GM12865 (cell line): Measurements from ENCODE around the gene LYPD6B.

Experiments used
- DNase-seq: peaks from one replicate; pipeline ENCODE4 v3.0.0; 2010; ENCODE audit warnings: low read depth
- H3K4me3 ChIP-seq: 2 replicates; pipeline ENCODE4 v1.5.1; 2011; ENCODE audit warnings: mild to moderate bottlenecking, low read depth, low read length, control low read depth
- TF ChIP-seq, protein P1 (sequence below): IDR thresholded peaks from 2 replicates; pipeline ENCODE4 v1.5.1; 2011; ENCODE audit warnings: low read length, control low read depth, low read depth, inconsistent platforms; ENCODE audit not compliant: insufficient read depth; ENCODE audit errors: missing control alignments

LYPD6B gene

DNA sequence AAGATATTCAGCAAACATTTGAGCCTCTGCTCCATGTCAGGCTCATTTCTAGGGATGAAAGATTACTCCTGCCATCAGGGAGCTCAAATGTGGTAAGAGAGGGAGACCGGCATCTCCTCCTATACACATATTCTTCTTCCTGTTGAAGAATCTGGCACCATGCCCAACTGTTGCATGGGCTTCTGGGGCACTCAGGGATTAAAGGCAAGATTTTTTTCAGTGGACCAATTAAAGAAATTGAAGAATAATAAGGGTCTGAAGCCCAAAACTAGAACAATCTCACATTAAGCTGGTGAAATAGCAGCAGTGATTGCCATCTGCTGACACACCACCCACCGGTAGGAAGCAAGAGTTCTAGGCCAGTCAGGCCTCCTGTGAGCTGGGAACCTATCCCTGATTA is 146.5 kb downstream of the LYPD6B start:
- DNase-seq, result no peak
- no peak overlapping the region for H3K4me3 ChIP-seq
- TF ChIP-seq, protein P1, sequence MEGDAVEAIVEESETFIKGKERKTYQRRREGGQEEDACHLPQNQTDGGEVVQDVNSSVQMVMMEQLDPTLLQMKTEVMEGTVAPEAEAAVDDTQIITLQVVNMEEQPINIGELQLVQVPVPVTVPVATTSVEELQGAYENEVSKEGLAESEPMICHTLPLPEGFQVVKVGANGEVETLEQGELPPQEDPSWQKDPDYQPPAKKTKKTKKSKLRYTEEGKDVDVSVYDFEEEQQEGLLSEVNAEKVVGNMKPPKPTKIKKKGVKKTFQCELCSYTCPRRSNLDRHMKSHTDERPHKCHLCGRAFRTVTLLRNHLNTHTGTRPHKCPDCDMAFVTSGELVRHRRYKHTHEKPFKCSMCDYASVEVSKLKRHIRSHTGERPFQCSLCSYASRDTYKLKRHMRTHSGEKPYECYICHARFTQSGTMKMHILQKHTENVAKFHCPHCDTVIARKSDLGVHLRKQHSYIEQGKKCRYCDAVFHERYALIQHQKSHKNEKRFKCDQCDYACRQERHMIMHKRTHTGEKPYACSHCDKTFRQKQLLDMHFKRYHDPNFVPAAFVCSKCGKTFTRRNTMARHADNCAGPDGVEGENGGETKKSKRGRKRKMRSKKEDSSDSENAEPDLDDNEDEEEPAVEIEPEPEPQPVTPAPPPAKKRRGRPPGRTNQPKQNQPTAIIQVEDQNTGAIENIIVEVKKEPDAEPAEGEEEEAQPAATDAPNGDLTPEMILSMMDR, result no peak

DNA sequence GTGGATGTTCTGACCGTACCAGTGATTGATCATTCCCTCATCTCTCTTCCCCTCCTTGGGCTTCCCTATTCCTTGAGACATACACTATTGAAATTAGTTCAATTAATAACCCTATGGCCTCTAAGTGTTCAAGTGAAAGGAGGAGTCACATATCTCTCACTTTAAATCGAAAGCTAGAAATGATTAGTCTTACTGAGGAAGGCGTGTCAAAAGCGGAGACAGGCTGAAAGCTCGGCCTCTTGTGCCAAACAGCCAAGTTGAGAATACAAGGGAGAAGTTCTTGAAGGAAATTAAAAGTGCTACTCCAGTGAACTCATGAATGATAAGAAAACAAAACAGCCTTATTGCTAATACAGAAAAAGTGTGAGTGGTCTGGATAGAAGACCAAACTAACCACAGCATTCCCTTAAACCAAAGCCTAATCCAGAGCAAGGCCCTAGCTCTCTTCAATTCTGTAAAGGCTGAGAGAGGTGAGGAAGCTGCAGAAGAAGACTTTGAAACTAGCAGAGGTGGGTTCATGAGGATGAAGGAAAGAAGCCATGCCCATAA is 147.5 kb downstream of the LYPD6B start:
- H3K4me3 ChIP-seq, result no peak overlapping the region
- no peak for DNase-seq
- TF ChIP-seq, protein P1, result no peak

DNA sequence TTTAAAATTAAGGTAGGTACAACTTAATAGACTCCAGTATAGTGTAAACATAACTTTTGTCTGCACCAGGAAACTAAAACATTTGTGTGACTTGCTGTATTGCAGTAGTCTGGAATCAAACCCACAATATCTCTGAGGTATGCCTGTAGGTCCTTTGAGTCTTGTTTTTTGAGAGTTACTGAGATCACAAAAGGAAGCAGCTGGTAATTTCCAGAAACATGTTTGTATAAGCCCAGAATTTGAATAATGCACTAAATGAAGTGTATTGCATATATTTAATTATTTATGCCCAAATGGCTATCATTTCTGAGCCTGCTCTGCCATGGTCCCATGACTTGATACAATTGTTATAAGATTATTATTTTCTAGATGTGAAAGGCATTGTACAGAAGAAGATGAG is 148.6 kb downstream of the LYPD6B start:
- DNase-seq, result no peak
- TF ChIP-seq, protein P1, result no peak
- H3K4me3 ChIP-seq, result no peak overlapping the region

DNA sequence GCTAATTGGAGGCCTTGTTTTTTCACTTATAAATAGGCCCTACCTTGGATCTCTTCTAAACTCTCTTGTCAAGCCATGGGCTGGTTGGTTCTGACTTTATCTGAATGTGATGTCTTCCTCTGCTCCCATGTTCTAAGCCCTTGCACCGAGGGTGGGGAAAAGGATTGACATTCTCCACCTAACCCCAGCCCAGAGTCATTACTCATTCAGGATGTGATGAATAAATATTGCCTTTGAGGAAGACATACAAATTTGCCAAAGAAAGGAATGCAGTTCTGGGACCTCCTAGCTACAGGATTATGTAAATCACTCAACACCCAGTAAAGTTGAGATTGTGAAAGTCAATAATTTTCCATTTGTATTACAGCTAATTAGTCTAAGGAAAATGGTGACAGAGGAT is 149.8 kb downstream of the LYPD6B start:
- DNase-seq, result no peak
- H3K4me3 ChIP-seq, result no peak overlapping the region
- TF ChIP-seq, protein P1, result no peak

DNA sequence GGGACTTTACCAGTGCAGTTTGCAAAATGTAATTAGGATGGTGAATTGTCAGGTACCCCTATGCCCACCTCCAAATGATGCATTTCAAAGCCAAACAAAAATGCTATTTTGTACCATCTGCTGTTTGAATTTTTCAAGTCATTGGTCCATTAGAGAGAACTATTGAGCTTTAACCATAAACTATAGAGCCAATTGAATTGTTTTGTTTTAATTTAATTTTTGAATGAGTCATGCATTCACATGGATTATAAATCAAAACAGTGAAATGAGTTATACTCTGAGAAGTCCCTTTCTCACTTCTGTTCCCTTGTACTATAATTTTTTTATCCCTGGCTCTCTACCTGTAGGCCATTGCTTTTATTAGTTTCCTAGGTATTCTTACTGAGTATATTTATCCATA is 151.3 kb downstream of the LYPD6B start:
- TF ChIP-seq, protein P1, result no peak
- H3K4me3 ChIP-seq, result no peak overlapping the region
- DNase-seq, result no peak

DNA sequence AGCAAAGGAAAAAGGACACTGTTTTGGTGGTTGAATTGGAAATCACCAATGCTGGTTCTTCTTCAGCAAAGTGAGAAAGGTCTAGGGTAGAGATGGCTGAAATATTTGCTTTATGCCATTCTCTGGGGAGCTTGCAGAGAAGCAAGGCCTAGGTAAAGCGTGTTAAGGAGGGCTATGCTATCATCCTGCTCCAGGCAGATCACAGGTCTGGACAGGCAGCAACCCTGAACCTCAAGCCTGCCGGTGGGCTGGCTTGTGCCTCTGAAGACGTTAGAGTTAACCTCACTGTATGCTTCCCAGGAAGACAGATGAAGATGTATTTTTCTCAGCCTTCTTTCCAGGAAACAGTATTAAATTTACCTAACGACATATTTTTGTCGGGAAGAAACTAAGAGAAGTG is 153.4 kb downstream of the LYPD6B start:
- H3K4me3 ChIP-seq, result no peak overlapping the region
- DNase-seq, result no peak

DNA sequence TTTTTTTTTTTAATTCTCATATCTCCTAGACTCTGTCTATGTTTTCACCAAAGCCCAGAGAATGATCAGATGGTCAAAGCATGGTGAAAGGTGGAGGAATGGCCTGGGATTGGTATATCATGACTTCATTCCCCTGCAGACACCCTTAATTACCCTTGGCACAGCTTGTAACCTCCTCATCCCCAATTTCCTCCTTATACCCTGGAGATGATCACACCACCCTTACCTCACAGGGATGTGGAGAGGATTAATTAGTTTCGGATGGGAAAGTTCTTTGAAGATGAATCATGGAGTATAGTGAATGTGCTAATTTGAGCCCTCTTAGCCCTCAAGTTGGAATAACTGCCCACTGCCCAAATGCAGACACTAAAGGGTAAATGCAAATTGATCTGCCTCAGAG is 153.9 kb downstream of the LYPD6B start:
- TF ChIP-seq, protein P1, result no peak
- no peak overlapping the region for H3K4me3 ChIP-seq
- DNase-seq, result no peak

More for the DNA sequence above, 153.4 kb downstream of the LYPD6B start:
- TF ChIP-seq, protein P1, result no peak
